ENCODE results near the gene VAC14. TPM values are rescaled to one million over a fixed set of nuclear protein-coding genes. Genes with fewer than 3 reads are reported as not detected.
"Not testable (repeated sequence)": the region's sequence is repeated elsewhere in the genome, so short reads cannot be mapped to it uniquely, and the experiment has no call there.

VAC14 gene
- total RNA-seq, 1 donor from 2014 or later: 38.4 TPM

GRCh38 chr16:70644763-70645597 lies 156.0 kb downstream of the VAC14 start:
- H3K36me3 Mint-ChIP-seq (ENCODE audit: insufficient read depth): no peaks in the 10 kb centered on the region
- no peaks in the 10 kb centered on the region for H3K9me3 Mint-ChIP-seq (ENCODE audit: low read depth)
- H3K4me3 Mint-ChIP-seq (ENCODE audit: low read depth): no peak overlapping the region
- no peaks in the 10 kb centered on the region for H3K4me1 Mint-ChIP-seq (ENCODE audit: low read depth)
- no peak for TF ChIP-seq CTCF (IDR thresholded peaks at IDR 0.05; ENCODE audit: unreplicated experiment)
- H3K27me3 Mint-ChIP-seq: peaks cover 2% of the 10 kb centered on the region
- no peak for DNase-seq (ENCODE audit: low spot score, unreplicated experiment)
- H3K27ac Mint-ChIP-seq: no peak overlapping the region

- H3K27me3 Mint-ChIP-seq; DNase-seq (ENCODE audit: low spot score, unreplicated experiment); H3K36me3 Mint-ChIP-seq (ENCODE audit: insufficient read depth); H3K4me3 Mint-ChIP-seq (ENCODE audit: low read depth); H3K9me3 Mint-ChIP-seq (ENCODE audit: low read depth); H3K4me1 Mint-ChIP-seq (ENCODE audit: low read depth); H3K27ac Mint-ChIP-seq: not testable (repeated sequence)
Observed at GRCh38 chr16:70643264-70643663, 157.7 kb downstream of the VAC14 start.

GRCh38 chr16:70642633-70643032 lies 158.3 kb downstream of the VAC14 start:
- DNase-seq (ENCODE audit: low spot score, unreplicated experiment): no peak
- H3K4me1 Mint-ChIP-seq (ENCODE audit: low read depth): no peaks in the 10 kb centered on the region
- H3K4me3 Mint-ChIP-seq (ENCODE audit: low read depth): no peak overlapping the region
- H3K36me3 Mint-ChIP-seq (ENCODE audit: insufficient read depth): no peaks in the 10 kb centered on the region
- peaks cover 2% of the 10 kb centered on the region for H3K27me3 Mint-ChIP-seq
- TF ChIP-seq CTCF (IDR thresholded peaks at IDR 0.05; ENCODE audit: unreplicated experiment): no peak
- no peak overlapping the region for H3K27ac Mint-ChIP-seq
- no peaks in the 10 kb centered on the region for H3K9me3 Mint-ChIP-seq (ENCODE audit: low read depth)

GRCh38 chr16:70638814-70639792 lies 161.9 kb downstream of the VAC14 start:
- Mint-ChIP-seq H3K27ac (no peak overlapping the region), H3K9me3 (ENCODE audit: low read depth) (no peaks in the 10 kb centered on the region), H3K4me1 (ENCODE audit: low read depth) (no peaks in the 10 kb centered on the region), H3K36me3 (ENCODE audit: insufficient read depth) (no peaks in the 10 kb centered on the region), H3K27me3 (no peaks in the 10 kb centered on the region), H3K4me3 (ENCODE audit: low read depth) (no peak overlapping the region)
- TF ChIP-seq CTCF (IDR thresholded peaks at IDR 0.05; ENCODE audit: unreplicated experiment): no peak
- no peak for DNase-seq (ENCODE audit: low spot score, unreplicated experiment)

Other genes with a start within 250 kb of the VAC14 start
- not detected in 2 replicates for gene IL34, start 154.6 kb downstream of the VAC14 start, total RNA-seq
- gene MTSS2, start 115.1 kb downstream of the VAC14 start, total RNA-seq: 55.0 and 57.1 TPM in 2 replicates